A549 (cell line): Measurements from ENCODE around the gene LATS2.

Source experiments
- CBX2 ChIP-seq: fragments of 200-600 bp; sonication (generic); IDR thresholded peaks from 2 replicates; pipeline ENCODE4 v1.6.1; 2016; ENCODE audit warnings: low read depth, mild to moderate bottlenecking, borderline replicate concordance
- E2F6 ChIP-seq: IDR thresholded peaks from 2 replicates; pipeline ENCODE4 v1.6.1; 2012; ENCODE audit warnings: low read depth, borderline replicate concordance
- HEYL ChIP-seq: fragments of 250-450 bp; sonication (Bioruptor Pico); IDR thresholded peaks from 2 replicates; pipeline ENCODE4 v1.8.0; 2021; ENCODE audit warnings: mild to moderate bottlenecking, moderate library complexity
- JUN ChIP-seq, 2 experiments: fragments of >200 bp; sonication (Bioruptor Twin); formaldehyde crosslinking; IDR thresholded peaks; 2 replicates in 1 of 2; 3 replicates in 1 of 2; pipeline ENCODE4 v1.6.1; 2016 to 2017
- KDM1A ChIP-seq: fragments of 200-600 bp; sonication (generic); IDR thresholded peaks from 2 replicates; pipeline ENCODE4 v1.6.1; 2016; ENCODE audit warnings: low read depth, mild to moderate bottlenecking
- PHF8 ChIP-seq: fragments of 200-600 bp; sonication (generic); IDR thresholded peaks from 2 replicates; pipeline ENCODE4 v1.6.1; 2016; ENCODE audit warnings: low read depth, mild to moderate bottlenecking, antibody characterized with exemption, moderate library complexity, borderline replicate concordance
- RFX5 ChIP-seq: fragments of 450-650 bp; IDR thresholded peaks from 2 replicates; pipeline ENCODE4 v1.7.1; 2014; ENCODE audit warnings: antibody characterized with exemption, mild to moderate bottlenecking, moderate library complexity
- TP53 ChIP-seq: fragments of 250-450 bp; sonication (Bioruptor Pico); IDR thresholded peaks from 2 replicates; pipeline ENCODE4 v1.5.0; 2021; ENCODE audit warnings: mild to moderate bottlenecking, moderate library complexity
- ZFP36 ChIP-seq: fragments of 450-650 bp; IDR thresholded peaks from 2 replicates; pipeline ENCODE4 v1.6.1; 2014; ENCODE audit warnings: borderline replicate concordance; ENCODE audit not compliant: partially characterized antibody
- ZSCAN20 ChIP-seq: fragments of 250-450 bp; sonication (Bioruptor Pico); IDR thresholded peaks from 2 replicates; pipeline ENCODE4 v1.8.0; 2022; ENCODE audit warnings: mild to moderate bottlenecking, moderate library complexity
- TF ChIP-seq, protein P1 (sequence below): fragments of >200 bp; sonication (Bioruptor Twin); formaldehyde crosslinking; IDR thresholded peaks from 3 replicates; pipeline ENCODE4 v1.5.1; 2016
- TF ChIP-seq, protein P2 (sequence below): fragments of 250-450 bp; sonication (Bioruptor Pico); IDR thresholded peaks from 2 replicates; pipeline ENCODE4 v1.5.0; 2021; ENCODE audit warnings: mild to moderate bottlenecking, moderate library complexity, borderline replicate concordance

GRCh38 chr13:20988033-20988908 is 73.1 kb downstream of the LATS2 start:
- TF ChIP-seq TP53 (CRISPR knock-in tag) (no peak), HEYL (CRISPR knock-in tag) (no peak), JUN (IDR thresholded peaks at IDR 0.05) (no peak), PHF8 (no peak), RFX5 (no peak), KDM1A (no peak), CBX2 (no peak), ZSCAN20 (CRISPR knock-in tag) (no peak), E2F6 (no peak), ZFP36 (no peak)
- TF ChIP-seq, protein P1, sequence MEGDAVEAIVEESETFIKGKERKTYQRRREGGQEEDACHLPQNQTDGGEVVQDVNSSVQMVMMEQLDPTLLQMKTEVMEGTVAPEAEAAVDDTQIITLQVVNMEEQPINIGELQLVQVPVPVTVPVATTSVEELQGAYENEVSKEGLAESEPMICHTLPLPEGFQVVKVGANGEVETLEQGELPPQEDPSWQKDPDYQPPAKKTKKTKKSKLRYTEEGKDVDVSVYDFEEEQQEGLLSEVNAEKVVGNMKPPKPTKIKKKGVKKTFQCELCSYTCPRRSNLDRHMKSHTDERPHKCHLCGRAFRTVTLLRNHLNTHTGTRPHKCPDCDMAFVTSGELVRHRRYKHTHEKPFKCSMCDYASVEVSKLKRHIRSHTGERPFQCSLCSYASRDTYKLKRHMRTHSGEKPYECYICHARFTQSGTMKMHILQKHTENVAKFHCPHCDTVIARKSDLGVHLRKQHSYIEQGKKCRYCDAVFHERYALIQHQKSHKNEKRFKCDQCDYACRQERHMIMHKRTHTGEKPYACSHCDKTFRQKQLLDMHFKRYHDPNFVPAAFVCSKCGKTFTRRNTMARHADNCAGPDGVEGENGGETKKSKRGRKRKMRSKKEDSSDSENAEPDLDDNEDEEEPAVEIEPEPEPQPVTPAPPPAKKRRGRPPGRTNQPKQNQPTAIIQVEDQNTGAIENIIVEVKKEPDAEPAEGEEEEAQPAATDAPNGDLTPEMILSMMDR: no peak
- TF ChIP-seq, protein P2, sequence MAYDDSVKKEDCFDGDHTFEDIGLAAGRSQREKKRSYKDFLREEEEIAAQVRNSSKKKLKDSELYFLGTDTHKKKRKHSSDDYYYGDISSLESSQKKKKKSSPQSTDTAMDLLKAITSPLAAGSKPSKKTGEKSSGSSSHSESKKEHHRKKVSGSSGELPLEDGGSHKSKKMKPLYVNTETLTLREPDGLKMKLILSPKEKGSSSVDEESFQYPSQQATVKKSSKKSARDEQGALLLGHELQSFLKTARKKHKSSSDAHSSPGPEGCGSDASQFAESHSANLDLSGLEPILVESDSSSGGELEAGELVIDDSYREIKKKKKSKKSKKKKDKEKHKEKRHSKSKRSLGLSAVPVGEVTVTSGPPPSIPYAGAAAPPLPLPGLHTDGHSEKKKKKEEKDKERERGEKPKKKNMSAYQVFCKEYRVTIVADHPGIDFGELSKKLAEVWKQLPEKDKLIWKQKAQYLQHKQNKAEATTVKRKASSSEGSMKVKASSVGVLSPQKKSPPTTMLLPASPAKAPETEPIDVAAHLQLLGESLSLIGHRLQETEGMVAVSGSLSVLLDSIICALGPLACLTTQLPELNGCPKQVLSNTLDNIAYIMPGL (CRISPR knock-in tag): no peak
